GM23248 (cell line): ENCODE measurements around the gene ESPN. TPM values are rescaled to one million over a fixed set of nuclear protein-coding genes. Genes with fewer than 3 reads are reported as not detected.

Experiments
- DNase-seq: peaks from one replicate; pipeline ENCODE4 v3.0.0-alpha.2; 2015
- H2AFZ ChIP-seq: fragments of 200-600 bp; sonication (generic); 2 replicates; pipeline ENCODE4 v1.6.1; 2016; ENCODE audit warnings: antibody characterized with exemption
- H3F3A ChIP-seq: fragments of 200-600 bp; sonication (generic); 2 replicates; pipeline ENCODE4 v1.6.1; 2016; ENCODE audit warnings: mild to moderate bottlenecking, antibody characterized with exemption, mixed run types; ENCODE audit not compliant: insufficient read depth
- H3K27ac ChIP-seq: fragments of 200-600 bp; sonication (generic); 2 replicates; pipeline ENCODE4 v1.5.1; 2016; ENCODE audit warnings: mild to moderate bottlenecking
- H3K27me3 ChIP-seq: fragments of 200-600 bp; sonication (generic); replicated peaks from 2 replicates; pipeline ENCODE4 v1.6.1; 2016; ENCODE audit warnings: mild to moderate bottlenecking; ENCODE audit not compliant: insufficient read depth
- H3K36me3 ChIP-seq: fragments of 200-600 bp; sonication (generic); 2 replicates; pipeline ENCODE4 v1.6.1; 2016; ENCODE audit warnings: low read depth, mild to moderate bottlenecking
- H3K4me1 ChIP-seq: fragments of 200-600 bp; sonication (generic); 2 replicates; pipeline ENCODE4 v1.6.1; 2016; ENCODE audit warnings: mild to moderate bottlenecking; ENCODE audit not compliant: insufficient read depth
- H3K4me2 ChIP-seq: fragments of 200-600 bp; sonication (generic); one replicate; pipeline ENCODE4 v1.6.1; 2016; ENCODE audit warnings: mild to moderate bottlenecking; ENCODE audit not compliant: unreplicated experiment
- H3K4me3 ChIP-seq: fragments of 200-600 bp; sonication (generic); 2 replicates; pipeline ENCODE4 v1.5.1; 2016; ENCODE audit warnings: mild to moderate bottlenecking
- H3K79me2 ChIP-seq: fragments of 200-600 bp; sonication (generic); 2 replicates; pipeline ENCODE4 v1.6.1; 2016; ENCODE audit warnings: mild to moderate bottlenecking; ENCODE audit not compliant: insufficient read depth
- H3K9ac ChIP-seq: fragments of 200-600 bp; sonication (generic); 2 replicates; pipeline ENCODE4 v1.6.1; 2016; ENCODE audit warnings: mild to moderate bottlenecking
- H3K9me2 ChIP-seq: fragments of 200-600 bp; sonication (generic); 2 replicates; pipeline ENCODE4 v1.6.1; 2016; ENCODE audit warnings: mixed run types, mild to moderate bottlenecking, moderate library complexity; ENCODE audit not compliant: insufficient read depth
- H3K9me3 ChIP-seq: fragments of 200-600 bp; sonication (generic); one replicate; pipeline ENCODE4 v1.6.1; 2017; ENCODE audit warnings: low read depth
- H4K20me1 ChIP-seq: fragments of 200-600 bp; sonication (generic); 2 replicates; pipeline ENCODE4 v1.6.0; 2016; ENCODE audit not compliant: insufficient read depth
- EZH2 ChIP-seq: fragments of 200-600 bp; sonication (generic); IDR thresholded peaks from 2 replicates; pipeline ENCODE4 v1.6.1; 2018; ENCODE audit warnings: antibody characterized with exemption, mild to moderate bottlenecking; ENCODE audit not compliant: insufficient read depth, poor library complexity, severe bottlenecking
- EZH2phosphoT487 ChIP-seq: fragments of 200-600 bp; sonication (generic); IDR thresholded peaks from 2 replicates; pipeline ENCODE4 v1.6.1; 2018; ENCODE audit warnings: antibody characterized with exemption, moderate library complexity, mild to moderate bottlenecking, low read depth; ENCODE audit not compliant: insufficient read depth
- WGBS, 2 experiments: methylation state at CpG; one replicate each; pipeline ENCODE4 v1.1.6; 2015 to 2017; ENCODE audit warnings: low lambda C conversion rate in 2 of 2, low coverage in 1 of 2; ENCODE audit errors: missing lambda C conversion rate in 2 of 2; 5-methylcytosine and 5-hydroxymethylcytosine counted together
- in situ Hi-C: fragments of 300-500 bp; cut with MboI; formaldehyde crosslinking; loops from 2 replicates; pipeline ENCODE4 v1.15.0; 2020
- polyA plus RNA-seq: library from polyadenylated mRNA; unstranded; fragments of >200 nt; fragmentation: Nextera tagmentation; extraction: Ambion mirVana; gene quantifications from 2 replicates; pipeline ENCODE4 v1.2.1, GENCODE V29; 2016
- total RNA-seq: library from RNA; depleted of rRNA; stranded (reverse); fragments of >200 nt; shearing (Covaris generic); gene quantifications from 2 replicates; pipeline ENCODE4 v1.2.3, GENCODE V29; 2014

The ESPN gene
- total and polyA plus RNA-seq, 2 experiments from 2014 or later, result not detected

- H3K27me3 ChIP-seq, result peaks cover 22% of the 10 kb centered on the region
- H4K20me1 ChIP-seq, result no peaks in the 10 kb centered on the region
- 62 to 64% methylated on average over 33 to 48 of the region's 48 CpGs for WGBS, 2 experiments
- H3K4me3 ChIP-seq, result no peak overlapping the region
- H3K27ac ChIP-seq, result no peak overlapping the region
- H3K9me3 ChIP-seq, result no peaks in the 10 kb centered on the region
- no peaks in the 10 kb centered on the region for H3F3A ChIP-seq
- TF ChIP-seq EZH2phosphoT487, result no peak
- no peak for TF ChIP-seq EZH2
- H3K9ac ChIP-seq, result no peak overlapping the region
- H3K79me2 ChIP-seq, result no peaks in the 10 kb centered on the region
- no peaks in the 10 kb centered on the region for H3K36me3 ChIP-seq
- in situ Hi-C loops, result no loop called here
- DNase-seq, result no peak
- no peaks in the 10 kb centered on the region for H3K4me1 ChIP-seq
- H2AFZ ChIP-seq, result no peak overlapping the region
- no peaks in the 10 kb centered on the region for H3K9me2 ChIP-seq
- no peak overlapping the region for H3K4me2 ChIP-seq
Observed at GRCh38 chr1:6461538-6462411, 37.2 kb downstream of the ESPN start.

DNA sequence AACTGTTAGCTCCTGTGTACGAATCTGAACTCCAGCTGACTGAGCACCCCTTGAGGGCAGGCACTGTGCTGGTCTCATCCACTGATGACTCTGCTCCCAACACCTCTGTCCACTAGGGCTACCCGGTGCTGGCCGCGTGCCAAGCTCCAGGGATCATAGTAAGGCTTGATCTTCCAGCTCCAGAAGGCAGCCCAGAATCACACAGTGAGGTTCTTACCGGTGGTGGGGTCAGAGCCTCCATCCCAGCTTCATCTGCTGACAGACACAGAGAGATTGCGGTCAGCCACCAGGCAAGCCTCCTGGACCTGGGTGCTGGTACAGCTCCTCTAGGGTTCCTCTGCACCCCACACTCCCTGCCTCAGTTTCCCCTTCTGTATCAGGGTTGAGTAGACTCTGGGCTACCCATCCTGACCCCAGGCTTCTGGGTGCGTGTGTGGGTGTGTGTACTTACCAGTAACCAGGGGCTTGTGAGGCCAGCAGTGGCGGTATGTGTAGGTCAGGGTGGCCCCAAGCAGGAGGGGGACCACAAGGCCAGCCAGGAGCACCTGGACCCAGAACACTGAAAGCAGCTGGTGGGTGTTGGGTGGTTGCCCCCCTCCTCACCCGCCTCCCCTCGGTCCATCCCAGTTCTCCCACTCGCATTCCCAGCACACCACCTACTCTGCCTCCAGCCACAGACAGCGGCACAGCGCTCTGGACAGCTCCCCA, 38.0 kb downstream of the ESPN start:
- no peaks in the 10 kb centered on the region for H3K9me2 ChIP-seq

GRCh38 chr1:6463120-6463412, 38.5 kb downstream of the ESPN start:
- Histone ChIP-seq H3K9me2 (no peaks in the 10 kb centered on the region), H3K4me1 (no peaks in the 10 kb centered on the region), H3F3A (no peaks in the 10 kb centered on the region), H2AFZ (no peak overlapping the region), H4K20me1 (no peaks in the 10 kb centered on the region), H3K4me2 (no peak overlapping the region), H3K9me3 (no peaks in the 10 kb centered on the region), H3K27me3 (peaks cover 17% of the 10 kb centered on the region), H3K36me3 (no peaks in the 10 kb centered on the region), H3K9ac (no peak overlapping the region), H3K79me2 (no peaks in the 10 kb centered on the region), H3K27ac (no peak overlapping the region), H3K4me3 (no peak overlapping the region)
- in situ Hi-C loops, result no loop called here
- no peak for TF ChIP-seq EZH2phosphoT487
- no peak for TF ChIP-seq EZH2
- DNase-seq, result no peak
- WGBS, 2 experiments, result 73 to 86% methylated on average over 1 of the region's 1 CpG

More for the DNA sequence above, 38.0 kb downstream of the ESPN start:
- Histone ChIP-seq H2AFZ (no peak overlapping the region), H3K27me3 (peaks cover 19% of the 10 kb centered on the region), H3F3A (no peaks in the 10 kb centered on the region), H3K4me3 (no peak overlapping the region), H3K4me2 (no peak overlapping the region), H3K9me3 (no peaks in the 10 kb centered on the region), H3K36me3 (no peaks in the 10 kb centered on the region), H3K4me1 (no peaks in the 10 kb centered on the region), H3K79me2 (no peaks in the 10 kb centered on the region), H3K9ac (no peak overlapping the region), H4K20me1 (no peaks in the 10 kb centered on the region), H3K27ac (no peak overlapping the region)
- in situ Hi-C loops, result no loop called here
- WGBS, 2 experiments, result 60 to 69% methylated on average over 13 of the region's 13 CpGs
- no peak for DNase-seq
- TF ChIP-seq EZH2phosphoT487 (no peak), EZH2 (no peak)

- Histone ChIP-seq H3K27me3 (peaks cover 17% of the 10 kb centered on the region), H3F3A (no peaks in the 10 kb centered on the region), H4K20me1 (no peaks in the 10 kb centered on the region), H2AFZ (no peak overlapping the region), H3K79me2 (no peaks in the 10 kb centered on the region), H3K4me3 (no peak overlapping the region), H3K9ac (no peak overlapping the region), H3K36me3 (no peaks in the 10 kb centered on the region), H3K4me1 (no peaks in the 10 kb centered on the region), H3K9me3 (no peaks in the 10 kb centered on the region), H3K4me2 (no peak overlapping the region), H3K9me2 (no peaks in the 10 kb centered on the region), H3K27ac (no peak overlapping the region)
- no peak for DNase-seq
- in situ Hi-C loops, result no loop called here
- WGBS, 2 experiments, result 85 to 90% methylated on average over 6 to 7 of the region's 7 CpGs
- TF ChIP-seq EZH2phosphoT487, result no peak
- no peak for TF ChIP-seq EZH2
Observed at GRCh38 chr1:6464514-6464836, 39.9 kb downstream of the ESPN start.
